ENCODE results near the gene LTO1.

DNA sequence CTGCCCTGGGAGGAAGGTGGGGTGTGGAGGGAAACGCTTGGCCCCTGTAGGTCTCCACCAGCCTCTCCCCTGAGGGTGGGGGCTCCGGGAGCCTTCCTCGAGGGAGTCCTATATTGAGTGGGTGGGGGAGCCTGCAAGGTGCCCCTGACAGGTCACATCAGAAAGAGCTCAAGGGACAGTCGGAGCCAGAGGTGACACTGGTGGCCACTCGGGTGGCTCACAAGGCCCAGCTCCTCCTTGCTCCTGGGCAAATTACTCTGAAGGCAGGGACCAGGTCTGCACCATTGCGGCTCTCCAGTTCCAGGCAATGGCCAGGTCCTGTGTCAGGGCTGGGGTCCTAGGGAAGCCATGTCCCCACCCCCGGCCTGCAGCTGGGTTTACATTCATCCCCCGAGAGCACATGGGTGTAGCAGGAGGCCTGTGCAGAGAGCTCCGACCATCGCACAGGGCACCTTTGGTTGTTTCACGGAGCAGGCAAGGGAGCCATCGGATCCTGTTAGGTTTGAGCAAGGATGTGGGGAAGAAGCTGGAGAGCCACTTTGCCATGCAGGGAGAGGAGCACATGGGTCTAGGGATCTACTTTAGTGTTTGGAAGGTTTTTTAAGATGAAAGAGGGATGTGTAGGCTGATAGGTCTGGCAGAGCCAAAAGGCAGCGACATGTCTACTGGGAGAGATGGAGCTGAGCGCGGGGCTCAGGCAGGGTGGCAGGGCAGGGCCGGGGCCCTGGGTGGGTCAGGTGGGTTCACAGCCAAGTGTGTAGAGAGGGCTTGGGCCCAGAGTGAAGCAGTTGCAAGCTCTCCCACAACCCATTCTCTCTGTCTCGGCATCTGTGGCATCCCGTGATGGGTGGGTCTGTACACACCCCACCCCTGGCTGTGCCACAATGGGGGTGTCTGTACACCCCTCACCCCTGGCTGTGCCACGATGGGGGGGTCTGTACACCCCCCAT, 19.4 kb downstream of the LTO1 start:
- TF ChIP-seq CTCF (IDR thresholded peaks at IDR 0.05; ENCODE audit: insufficient read depth, low read length): no peak
- TF ChIP-seq POLR2AphosphoS5 (IDR thresholded peaks at IDR 0.05; ENCODE audit: low read depth): no peak
- no peak for TF ChIP-seq GABPA (IDR thresholded peaks at IDR 0.05; ENCODE audit: low read depth)
- TF ChIP-seq SPI1 (IDR thresholded peaks at IDR 0.05; ENCODE audit: borderline replicate concordance, low read depth): no peak
- no peak for TF ChIP-seq REST (IDR thresholded peaks at IDR 0.05; ENCODE audit: insufficient replicate concordance, low read depth)

All from HL-60 (cell line).